Endothelial cell of umbilical vein (primary cell): Measurements from ENCODE around the gene SLC25A26. TPM values are rescaled to one million over a fixed set of nuclear protein-coding genes. Genes with fewer than 3 reads are reported as not detected.

Experiments used
- BruUV-seq: library from RNA; stranded (reverse); fragments of 400-500 nt; replicated peaks from 2 replicates; lab custom pipeline; 2021; lab: Mats Ljungman, UMichigan
- CTCF ChIA-PET: fragments of 300-600, 350-600 bp; sonication (Branson Sonifier 250); formaldehyde crosslinking; loops from one replicate; lab custom pipeline; 2021; ENCODE audit warnings: antibody characterized with exemption, inconsistent platforms; lab: Charles Lee
- POLR2A ChIA-PET: fragments of 300-600, 350-600 bp; sonication (Branson Sonifier 250); formaldehyde crosslinking; loops from one replicate; lab custom pipeline; 2021; ENCODE audit warnings: antibody characterized with exemption, inconsistent platforms; lab: Charles Lee
- DNase-seq: peaks from one replicate; pipeline ENCODE4 v3.0.0-alpha.2; 2011; ENCODE audit warnings: low read depth, low spot score
- FAIRE-seq: peaks from 2 replicates; lab custom pipeline; 2011; peaks lifted over from hg19 to GRCh38; lab: Jason Lieb, UNC
- H2AFZ ChIP-seq: 2 replicates; pipeline ENCODE4 v1.6.0; 2012; ENCODE audit warnings: low read depth, low read length, control low read depth, inconsistent platforms
- H3K27ac ChIP-seq: 2 replicates; pipeline ENCODE4 v1.5.1; 2011; ENCODE audit warnings: low read depth, mild to moderate bottlenecking, control low read depth, low read length, moderate library complexity; ENCODE audit not compliant: insufficient read depth
- H3K27me3 ChIP-seq, 2 experiments: 2 replicates each; pipeline versions ENCODE4 v1.6.0 to v1.6.1; 2011; ENCODE audit warnings: low read length in 2 of 2, mixed read lengths in 1 of 2; ENCODE audit not compliant: control insufficient read depth in 2 of 2, insufficient read depth in 2 of 2
- H3K36me3 ChIP-seq, 2 experiments: 2 replicates in 1 of 2; 3 replicates in 1 of 2; pipeline ENCODE4 v1.5.1; 2011; ENCODE audit warnings: low read length in 2 of 2, mild to moderate bottlenecking in 1 of 2, moderate library complexity in 1 of 2; ENCODE audit not compliant: control insufficient read depth in 2 of 2, insufficient read depth in 2 of 2; ENCODE audit errors: extremely low read depth in 1 of 2
- H3K4me1 ChIP-seq: 3 replicates; pipeline ENCODE4 v1.5.1; 2011; ENCODE audit warnings: mild to moderate bottlenecking, low read length; ENCODE audit not compliant: control insufficient read depth, insufficient read depth; ENCODE audit errors: extremely low read depth
- H3K4me2 ChIP-seq: 2 replicates; pipeline ENCODE4 v1.6.1; 2011; ENCODE audit warnings: low read length, control low read depth, mixed read lengths; ENCODE audit not compliant: insufficient read depth
- H3K4me3 ChIP-seq, 3 experiments: fragments of 200-600 bp in 1 of 3; sonication (generic), shearing (Covaris generic) in 1 of 3; replicated peaks in 1 of 3; 2 replicates each; pipeline ENCODE4 v1.5.1; 2011 to 2016; ENCODE audit warnings: control low read depth in 3 of 3, low read length in 3 of 3, mild to moderate bottlenecking in 2 of 3, inconsistent platforms in 1 of 3, low read depth in 1 of 3, moderate library complexity in 1 of 3; ENCODE audit not compliant: insufficient read depth in 1 of 3
- H3K79me2 ChIP-seq: 2 replicates; pipeline ENCODE4 v1.6.0; 2012; ENCODE audit warnings: low read length, inconsistent platforms; ENCODE audit not compliant: control insufficient read depth, insufficient read depth
- H3K9ac ChIP-seq: replicated peaks from 2 replicates; pipeline ENCODE3; 2011; ENCODE audit warnings: low read length, control low read depth; ENCODE audit not compliant: insufficient read depth; ENCODE audit errors: extremely low read depth
- H3K9me1 ChIP-seq: replicated peaks from 3 replicates; pipeline ENCODE4 v1.6.0; 2011; ENCODE audit warnings: mild to moderate bottlenecking, low read length; ENCODE audit not compliant: control insufficient read depth, insufficient read depth; ENCODE audit errors: extremely low read depth
- H3K9me3 ChIP-seq: replicated peaks from 2 replicates; pipeline ENCODE4 v1.5.1; 2012; ENCODE audit warnings: low read length, inconsistent platforms; ENCODE audit not compliant: control insufficient read depth, insufficient read depth
- H4K20me1 ChIP-seq: replicated peaks from 2 replicates; pipeline ENCODE3; 2011; ENCODE audit warnings: mild to moderate bottlenecking, low read length; ENCODE audit not compliant: control insufficient read depth, insufficient read depth; ENCODE audit errors: extremely low read depth
- CTCF ChIP-seq, 2 donors: IDR thresholded peaks; 1 replicate in 1 of 2; 2 replicates in 1 of 2; pipeline ENCODE4 v1.5.1; 2011; ENCODE audit warnings: low read length in 2 of 2, mild to moderate bottlenecking in 2 of 2, moderate library complexity in 2 of 2, control low read depth in 1 of 2, inconsistent platforms in 1 of 2, low read depth in 1 of 2; ENCODE audit not compliant: insufficient read depth in 1 of 2; ENCODE audit errors: extremely low read depth in 1 of 2
- EZH2 ChIP-seq: IDR thresholded peaks from 2 replicates; pipeline ENCODE4 v1.6.1; 2012; ENCODE audit warnings: borderline replicate concordance, low read depth, mild to moderate bottlenecking, moderate library complexity, low read length, inconsistent platforms; ENCODE audit not compliant: severe bottlenecking
- FOS ChIP-seq: IDR thresholded peaks from 2 replicates; pipeline ENCODE4 v1.6.1; 2011; ENCODE audit warnings: mild to moderate bottlenecking, low read length, moderate library complexity, borderline replicate concordance; ENCODE audit not compliant: insufficient read depth
- GATA2 ChIP-seq: IDR thresholded peaks from 2 replicates; pipeline ENCODE4 v1.7.0; 2011; ENCODE audit warnings: low read depth, mild to moderate bottlenecking, moderate library complexity, mixed read lengths, low read length; ENCODE audit not compliant: insufficient read length, insufficient read depth
- JUN ChIP-seq: IDR thresholded peaks from 2 replicates; pipeline ENCODE4 v1.6.1; 2011; ENCODE audit warnings: borderline replicate concordance, low read depth; ENCODE audit not compliant: insufficient read length, insufficient read depth
- MAX ChIP-seq: IDR thresholded peaks from 2 replicates; pipeline ENCODE4 v1.6.1; 2011; ENCODE audit not compliant: insufficient read depth, insufficient read length
- MYC ChIP-seq: IDR thresholded peaks from one replicate; pipeline ENCODE4 v1.6.1; 2011; ENCODE audit warnings: mild to moderate bottlenecking, low read depth, low read length
- POLR2A ChIP-seq: IDR thresholded peaks from 2 replicates; pipeline ENCODE4 v1.6.1; 2012; ENCODE audit warnings: low read depth, mild to moderate bottlenecking, control low read depth, low read length
- POLR2AphosphoS5 ChIP-seq: IDR thresholded peaks from 2 replicates; pipeline ENCODE4 v1.6.1; 2012; ENCODE audit warnings: low read depth, mild to moderate bottlenecking, control low read depth, low read length, moderate library complexity; ENCODE audit not compliant: insufficient read depth
- dilution Hi-C: fragments of 300-500 bp; cut with MboI; formaldehyde crosslinking; loops from one replicate; pipeline ENCODE4 v1.15.0; 2019; ENCODE audit warnings: low sequenced_read_pairs; ENCODE audit not compliant: extremely low pct_ligation_motif_present
- intact Hi-C: fragments of 100-400 bp; cut with micrococcal nuclease; formaldehyde crosslinking; loops from one replicate; pipeline ENCODE4 v1.10.0; 2022
- polyA plus RNA-seq, 4 experiments: library from polyadenylated mRNA; depleted of rRNA in 3 of 4; stranded (reverse) in 3 of 4; unstranded in 1 of 4; fragments of >200 nt; gene quantifications; 2 replicates each; pipeline versions ENCODE4 v1.2.1 to v1.2.3, GENCODE V29; 2011 to 2012; ENCODE audit warnings: missing spikeins in 1 of 4
- total RNA-seq: library from RNA; stranded (reverse); gene quantifications from 2 replicates; pipeline ENCODE4 v1.2.3, GENCODE V29; 2021

The SLC25A26 gene
- total and polyA plus RNA-seq, 2 donors (not counting 3 experiments of a cell fraction or from before 2014, with no cell fraction given): 11.8 to 23.5 TPM

- Histone ChIP-seq H3K4me2 (no peak overlapping the region), H3K79me2 (no peaks in the 10 kb centered on the region), H3K27me3 (peaks cover 4 to 18% of the 10 kb centered on the region in 2 experiments), H4K20me1 (no peaks in the 10 kb centered on the region), H3K9me1 (no peaks in the 10 kb centered on the region), H3K27ac (no peak overlapping the region), H3K9me3 (no peaks in the 10 kb centered on the region), H3K4me1 (peaks cover under 1% of the 10 kb centered on the region), H3K4me3 (no peak overlapping the region), H3K9ac (no peak overlapping the region), H3K36me3 (no peaks in the 10 kb centered on the region), H2AFZ (no peak overlapping the region)
- TF ChIP-seq MAX (no peak), JUN (no peak), POLR2AphosphoS5 (no peak), FOS (no peak), POLR2A (no peak), CTCF (IDR thresholded peaks at IDR 0.05; ENCODE audit: extremely low read depth in 1 of 2, insufficient read depth in 1 of 2, low read depth in 1 of 2, low read length in 2 of 2) (no peak), MYC (no peak), EZH2 (no peak), GATA2 (no peak)
- intact Hi-C loops (no loop called here), dilution Hi-C loops (no loop called here)
- DNase-seq (no peak), FAIRE-seq (no peak)
- BruUV-seq: no TSS peak
- ChIA-PET POLR2A (no interaction called here), CTCF (no interaction called here)
These were observed 5.7 kb upstream of the SLC25A26 start for GRCh38 chr3:66215106-66215505.
